HFFc6 (cell line): Measurements from ENCODE around the gene DHRS12. TPM values are rescaled to one million over a fixed set of nuclear protein-coding genes. Genes with fewer than 3 reads are reported as not detected.
A peak's percentile ranks its signal among the peaks of the same experiment; 100 is the strongest.

ENCODE experiments used
- DNase-seq: peaks from one replicate; pipeline ENCODE4 v3.0.0-alpha.2; 2018
- H3K27ac Mint-ChIP-seq: 2 replicates; pipeline ENCODE4 v1.8.0; 2020; ENCODE audit warnings: mild to moderate bottlenecking, mixed read lengths
- H3K27me3 Mint-ChIP-seq: 2 replicates; pipeline ENCODE4 v1.8.0; 2021; ENCODE audit warnings: mild to moderate bottlenecking, moderate library complexity, mixed read lengths; ENCODE audit not compliant: insufficient read depth
- H3K36me3 Mint-ChIP-seq: 2 replicates; pipeline ENCODE4 v1.8.0; 2021; ENCODE audit warnings: low read depth, mixed read lengths
- H3K4me1 Mint-ChIP-seq: 2 replicates; pipeline ENCODE4 v1.8.0; 2020; ENCODE audit warnings: low read depth, mixed read lengths
- H3K4me3 Mint-ChIP-seq: 2 replicates; pipeline ENCODE4 v1.8.0; 2020; ENCODE audit warnings: mild to moderate bottlenecking, moderate library complexity, mixed read lengths
- H3K9me3 Mint-ChIP-seq: 2 replicates; pipeline ENCODE4 v1.8.0; 2020; ENCODE audit warnings: mild to moderate bottlenecking, mixed read lengths
- CTCF ChIP-seq: fragments of 200-600 bp; sonication (generic); IDR thresholded peaks from 2 replicates; pipeline ENCODE4 v1.5.0; 2021; ENCODE audit warnings: antibody characterized with exemption, mild to moderate bottlenecking
- total RNA-seq, 6 experiments: library from RNA; stranded (reverse); fragmentation: NEBNext Ultra II Directional; extraction: Animal tissue kit (Norgen Biotek cat#: 25700); gene quantifications; 2 replicates in 1 of 6; 3 replicates in 5 of 6; pipeline ENCODE4 v1.2.3, GENCODE V29; 2021

The DHRS12 gene
- total RNA-seq, 6 experiments from 2014 or later = 1.9 to 2.7 (median 2.4) TPM

DNA sequence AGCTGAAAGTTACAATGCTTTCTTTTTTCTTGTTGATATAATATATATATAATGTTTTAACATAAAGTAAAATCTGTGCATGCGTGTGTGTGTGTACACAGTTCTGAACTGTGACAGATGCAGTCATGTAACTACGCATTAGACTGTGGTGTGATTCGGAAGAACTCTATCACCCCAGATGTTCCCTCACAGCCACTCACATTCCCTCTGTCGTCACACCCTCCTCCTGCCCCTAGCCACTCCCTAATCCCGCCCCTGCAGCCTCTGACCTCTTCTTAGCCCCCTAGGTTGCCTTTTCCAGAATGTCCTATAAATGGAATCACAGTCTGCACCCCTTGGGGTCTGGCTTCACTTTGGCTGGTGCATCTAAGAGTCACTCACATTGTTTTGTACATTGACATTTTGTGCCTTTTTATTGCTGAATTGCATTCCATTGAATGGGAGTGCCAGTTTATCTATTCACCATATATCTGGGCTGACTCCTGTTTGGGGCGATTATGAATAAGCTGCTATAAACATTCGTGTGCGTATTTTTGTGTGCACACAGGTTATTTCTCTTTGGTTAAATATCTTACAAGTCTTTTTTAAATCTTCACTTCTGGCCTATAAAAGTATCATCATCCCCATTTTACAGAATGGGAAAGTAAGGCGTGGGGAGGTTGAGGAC, 20.4 kb downstream of the DHRS12 start:
- H3K36me3 Mint-ChIP-seq = no peaks in the 10 kb centered on the region

DNA sequence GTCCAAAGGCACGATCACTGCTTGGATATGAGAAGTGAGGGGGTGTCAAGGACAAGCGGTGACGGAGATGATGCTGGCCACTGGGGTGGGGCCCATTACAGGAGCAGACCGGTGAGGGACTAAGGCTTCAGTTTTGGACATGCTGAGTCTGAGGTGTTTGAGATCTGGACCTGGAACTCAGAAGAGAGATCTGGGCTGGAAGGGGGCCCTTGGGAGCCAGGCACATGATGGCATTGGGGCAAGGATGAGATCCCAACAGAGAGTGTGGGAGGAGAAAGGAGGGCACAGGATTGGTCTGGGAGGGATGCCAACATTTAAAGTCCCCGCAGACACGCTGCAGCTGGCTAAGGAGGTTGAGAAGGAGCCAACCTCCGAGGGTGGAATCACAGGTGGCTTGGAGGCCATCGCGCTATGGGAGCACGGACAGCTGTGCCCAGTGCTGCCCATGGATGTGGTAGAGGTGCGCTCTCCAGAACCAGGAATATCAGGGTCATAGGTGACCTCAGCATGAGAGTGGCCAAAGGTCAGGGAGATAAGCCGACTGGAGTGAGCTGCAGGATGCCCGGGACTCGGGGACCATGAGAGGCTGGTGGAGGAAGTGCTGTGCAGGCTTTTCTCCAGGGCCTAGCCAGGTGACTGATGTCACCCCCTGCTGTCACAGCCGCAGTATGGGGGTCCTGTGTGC, 21.8 kb downstream of the DHRS12 start:
- H3K4me3 Mint-ChIP-seq = no peak overlapping the region
- H3K9me3 Mint-ChIP-seq = no peaks in the 10 kb centered on the region
- no peaks in the 10 kb centered on the region for H3K36me3 Mint-ChIP-seq
- no peak overlapping the region for H3K27ac Mint-ChIP-seq
- no peak for TF ChIP-seq CTCF
- no peak for DNase-seq
- H3K27me3 Mint-ChIP-seq = peaks cover 10% of the 10 kb centered on the region
- H3K4me1 Mint-ChIP-seq = peaks cover 20% of the 10 kb centered on the region

More for the DNA sequence above, 20.4 kb downstream of the DHRS12 start:
- TF ChIP-seq CTCF = no peak
- H3K27me3 Mint-ChIP-seq = peaks cover 10% of the 10 kb centered on the region
- H3K9me3 Mint-ChIP-seq = no peaks in the 10 kb centered on the region
- no peak for DNase-seq
- no peak overlapping the region for H3K27ac Mint-ChIP-seq
- no peak overlapping the region for H3K4me3 Mint-ChIP-seq
- H3K4me1 Mint-ChIP-seq = peaks cover 21% of the 10 kb centered on the region

GRCh38 chr13:51781246-51782022, 22.5 kb downstream of the DHRS12 start:
- no peaks in the 10 kb centered on the region for H3K36me3 Mint-ChIP-seq
- H3K9me3 Mint-ChIP-seq = no peaks in the 10 kb centered on the region
- H3K27ac Mint-ChIP-seq = no peak overlapping the region
- peak; percentile 69 for TF ChIP-seq CTCF
- H3K27me3 Mint-ChIP-seq = peaks cover 12% of the 10 kb centered on the region
- H3K4me1 Mint-ChIP-seq = peaks cover 13% of the 10 kb centered on the region
- no peak overlapping the region for H3K4me3 Mint-ChIP-seq
- no peak for DNase-seq

DNA sequence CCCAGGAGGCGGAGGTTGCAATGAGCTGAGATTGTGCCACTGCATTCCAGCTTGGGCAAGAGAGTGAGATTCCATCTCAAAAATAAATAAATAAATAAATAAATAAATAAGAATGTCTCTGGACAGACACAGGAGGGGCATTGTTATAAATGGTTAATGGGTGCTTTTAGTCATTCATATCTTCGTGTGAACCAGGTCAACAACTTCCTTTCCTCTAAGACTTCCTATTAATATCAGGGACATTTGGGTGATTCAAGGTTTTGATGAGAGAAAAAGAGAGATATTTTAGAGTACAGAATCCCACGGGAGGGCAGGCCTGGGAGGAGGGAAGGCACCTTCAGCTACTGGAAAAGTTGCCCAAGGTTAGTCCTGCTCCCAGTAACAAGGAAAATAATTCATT, 23.9 kb downstream of the DHRS12 start:
- DNase-seq = no peak
- Mint-ChIP-seq H3K27me3 (peaks cover 14% of the 10 kb centered on the region), H3K27ac (no peak overlapping the region), H3K36me3 (no peaks in the 10 kb centered on the region), H3K4me3 (no peak overlapping the region), H3K9me3 (no peaks in the 10 kb centered on the region), H3K4me1 (no peaks in the 10 kb centered on the region)
- no peak for TF ChIP-seq CTCF

- Mint-ChIP-seq H3K9me3 (no peaks in the 10 kb centered on the region), H3K4me3 (no peak overlapping the region), H3K4me1 (no peaks in the 10 kb centered on the region), H3K36me3 (no peaks in the 10 kb centered on the region), H3K27me3 (peaks cover 11% of the 10 kb centered on the region), H3K27ac (no peak overlapping the region)
- TF ChIP-seq CTCF = no peak
- no peak for DNase-seq
Measured at GRCh38 chr13:51778392-51778791, 25.6 kb downstream of the DHRS12 start.
